Measurements from ENCODE around the gene KCNH4.
"Not testable (repeated sequence)": the region's sequence is repeated elsewhere in the genome, so short reads cannot be mapped to it uniquely, and the experiment has no call there.

GRCh38 chr17:42219280-42219679, 38.3 kb upstream of the KCNH4 start:
- TF ChIP-seq CTCF (conservative IDR thresholded peaks at IDR 0.05); ZFX (IDR thresholded peaks at IDR 0.05): not testable (repeated sequence)

All from C4-2B (cell line).